Measurements from ENCODE around the gene RRP8.

GRCh38 chr11:6568191-6568918 lies 35.1 kb downstream of the RRP8 start:
- TF ChIP-seq CTCF (IDR thresholded peaks at IDR 0.05; ENCODE audit: insufficient read depth, low read depth, low read length), result no peak
- TF ChIP-seq EZH2 (IDR thresholded peaks at IDR 0.05; ENCODE audit: insufficient read depth, low read length), result no peak
